NCI-H526 treated with DMSO at 0.1 percent for 48 hours (cell line): Measurements from ENCODE around the gene CFAP46.
"Not testable (repeated sequence)": the region's sequence is repeated elsewhere in the genome, so short reads cannot be mapped to it uniquely, and the experiment has no call there.

Experiments
- DNase-seq: peaks from one replicate; lab custom pipeline; 2025; lab: John Stamatoyannopoulos, UW

The CFAP46 gene

DNA sequence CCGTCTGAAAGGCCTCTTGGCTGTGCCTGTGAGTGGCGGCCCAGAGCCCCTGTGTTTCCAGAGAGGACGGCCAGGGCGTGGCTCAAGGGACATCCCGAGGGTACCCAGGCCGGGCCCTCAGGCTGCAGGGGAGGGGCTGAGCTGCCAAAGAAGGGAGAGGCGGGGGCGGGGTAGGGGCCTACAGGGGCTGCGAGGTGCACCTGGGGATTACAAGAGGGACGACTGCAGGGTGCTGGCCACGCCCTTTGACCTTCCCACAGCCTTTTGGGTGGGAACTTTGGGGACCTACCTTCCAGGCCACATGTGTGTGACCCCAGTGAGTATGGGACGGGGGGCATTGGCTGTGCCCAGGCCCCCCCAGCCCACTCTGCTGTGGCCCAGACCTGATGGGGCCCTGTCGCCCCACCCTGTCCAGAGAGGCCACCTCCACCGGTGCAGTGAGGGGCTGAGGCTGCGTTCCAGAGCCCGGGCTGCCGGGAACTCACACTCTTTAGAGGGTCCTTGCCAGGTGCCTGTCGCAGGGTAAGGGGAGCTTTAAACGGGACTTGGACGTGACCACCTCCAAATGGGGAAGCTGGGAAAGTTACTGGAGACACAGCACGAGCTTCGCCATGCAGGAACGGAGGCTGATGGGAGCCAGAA lies 137.5 kb downstream of the CFAP46 start:
- DNase-seq: no peak

DNA sequence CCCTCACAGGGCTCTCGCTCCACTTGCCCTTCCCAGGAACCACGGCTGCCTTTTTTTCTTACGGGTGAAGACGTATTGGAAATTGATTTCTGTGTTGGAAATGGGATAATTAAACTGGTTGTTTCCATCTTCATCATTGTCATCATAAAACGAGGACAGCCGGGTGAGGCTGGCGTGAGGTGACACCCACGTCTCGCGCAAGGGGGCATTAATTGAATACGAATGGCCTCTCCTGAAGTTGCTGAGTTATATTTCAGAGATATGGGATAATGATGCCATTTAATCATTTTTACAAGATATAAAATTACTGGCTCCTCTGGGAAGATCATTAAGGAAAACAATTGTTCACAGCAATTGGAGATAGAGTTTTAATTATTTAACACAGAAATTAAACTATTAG lies 138.1 kb downstream of the CFAP46 start:
- DNase-seq: no peak

DNA sequence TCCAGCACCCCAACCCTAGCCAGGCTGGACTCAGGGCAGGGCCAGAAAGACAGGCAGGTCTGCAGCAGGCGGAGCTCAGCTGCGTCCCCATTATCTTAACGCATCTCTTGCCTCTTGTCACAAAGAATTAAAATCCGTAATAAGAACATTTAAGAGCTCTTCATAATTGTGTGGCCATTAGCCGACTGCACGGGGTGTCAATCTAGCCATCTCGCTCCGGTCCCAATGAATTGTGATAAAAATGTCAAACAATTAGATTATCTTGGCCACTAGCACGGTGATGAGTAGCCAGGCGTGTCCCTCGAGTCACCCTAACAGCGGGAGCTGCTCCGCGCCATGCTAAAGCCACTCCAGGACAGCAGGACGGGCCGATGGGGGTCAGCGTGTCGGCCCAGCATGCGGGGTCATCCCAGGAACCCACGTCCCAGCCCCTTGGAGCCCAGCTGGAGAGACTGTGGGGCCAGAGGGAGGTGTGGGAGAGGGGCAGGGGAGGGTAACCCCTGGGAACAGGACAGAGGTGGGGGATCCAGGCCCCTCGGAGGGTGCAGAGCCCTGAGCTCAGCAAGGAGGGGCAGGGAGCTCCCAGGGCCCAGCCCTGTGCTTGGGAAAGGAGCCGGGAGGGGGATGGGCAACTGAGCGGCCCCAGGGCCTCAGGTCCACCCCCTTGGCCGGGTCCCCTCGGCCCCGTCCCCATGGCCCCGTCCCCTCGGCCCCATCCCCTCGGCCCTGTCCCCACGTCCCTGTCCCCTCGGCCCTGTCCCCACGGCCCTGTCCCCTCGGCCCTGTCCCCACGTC lies 138.8 kb downstream of the CFAP46 start:
- DNase-seq: no peak

DNA sequence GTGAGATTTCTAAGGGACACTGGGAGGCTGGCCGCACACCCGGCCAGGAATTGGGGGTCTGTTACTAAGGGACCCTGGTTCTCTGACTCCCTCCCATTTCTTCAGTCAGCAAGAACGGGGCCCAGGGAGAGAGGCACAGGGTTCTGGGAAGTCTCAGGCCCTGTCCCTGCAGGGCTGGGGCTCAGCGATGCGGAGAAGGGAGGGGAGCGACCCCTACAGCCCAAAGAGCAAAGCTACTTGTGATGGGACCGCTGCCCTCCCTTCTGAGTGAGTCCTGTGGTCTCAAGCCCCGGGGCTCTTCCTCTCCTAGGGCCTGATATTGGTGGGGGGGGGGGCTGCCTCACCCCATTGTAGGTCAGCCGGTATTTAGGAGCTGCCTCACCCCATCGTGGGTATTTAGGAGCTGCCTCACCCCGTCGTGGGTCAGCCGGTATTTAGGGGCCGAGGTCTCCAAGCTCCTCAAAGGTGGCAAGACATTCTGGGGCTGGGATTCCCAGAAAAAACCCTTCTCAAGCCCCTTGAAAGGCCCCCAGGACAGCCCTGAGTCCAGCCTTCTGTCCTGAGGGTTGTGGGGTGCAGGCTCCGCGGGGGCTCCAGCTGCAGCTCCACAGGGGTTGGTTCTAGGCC lies 139.6 kb downstream of the CFAP46 start:
- DNase-seq: no peak

DNA sequence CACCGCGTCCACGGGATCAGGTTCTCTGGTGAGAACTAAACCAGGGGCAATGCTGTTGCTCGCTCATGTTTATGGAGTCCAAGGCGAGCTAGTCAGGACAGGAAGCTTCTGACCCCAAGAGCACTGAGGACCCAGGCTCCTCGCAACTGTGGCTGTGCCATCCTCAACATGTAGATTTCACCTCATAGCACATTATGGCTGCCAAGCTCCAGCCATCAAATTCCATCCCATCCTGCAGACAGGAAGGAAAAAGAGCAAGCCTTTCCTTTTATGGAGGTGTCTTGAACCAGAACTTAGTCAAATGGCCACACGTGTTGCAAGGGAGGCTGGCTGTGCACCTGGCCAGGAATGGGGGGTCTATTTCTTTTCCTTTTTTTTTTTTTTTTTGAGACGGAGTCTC lies 140.3 kb downstream of the CFAP46 start:
- DNase-seq: no peak

DNA sequence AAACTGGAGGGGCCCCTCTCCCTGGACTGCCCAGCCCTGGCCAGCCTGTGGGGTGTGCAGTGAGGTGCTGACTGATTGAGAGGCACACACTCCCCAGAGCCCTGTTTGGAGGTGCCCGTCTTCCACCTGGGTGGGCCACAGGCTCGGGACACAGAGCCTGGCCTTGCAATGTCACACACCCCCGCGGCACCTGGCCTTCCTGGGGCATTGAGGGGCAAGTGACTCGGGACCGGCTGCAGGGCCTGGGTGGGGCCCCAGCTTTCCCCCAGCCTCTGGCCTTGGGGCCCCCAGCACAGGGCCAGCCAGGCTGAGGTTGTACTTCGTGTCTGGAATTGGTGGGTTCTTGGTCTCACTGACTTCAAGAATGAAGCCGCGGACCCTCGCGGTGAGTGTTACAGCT lies 142.5 kb downstream of the CFAP46 start:
- DNase-seq: no peak

DNA sequence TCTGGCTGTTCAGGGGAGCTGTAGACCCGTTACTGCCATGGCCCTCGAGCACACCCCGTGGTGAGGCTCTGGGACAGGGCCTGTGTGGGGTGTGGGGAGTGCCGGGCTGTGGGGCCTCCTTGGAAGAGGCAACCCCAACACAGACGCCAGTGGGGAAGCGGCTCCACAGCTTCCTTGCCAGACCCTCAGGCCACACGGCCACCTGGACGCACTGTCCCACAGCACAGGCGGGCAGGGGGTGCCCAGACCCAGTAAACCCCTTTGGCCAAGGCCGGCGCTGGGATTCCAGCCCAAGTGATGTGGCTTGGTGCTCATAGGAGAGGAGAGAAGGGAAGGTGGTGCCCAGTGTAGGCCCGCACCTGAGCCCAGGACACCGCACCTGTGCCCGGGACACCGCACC lies 143.5 kb downstream of the CFAP46 start:
- DNase-seq: no peak

DNA sequence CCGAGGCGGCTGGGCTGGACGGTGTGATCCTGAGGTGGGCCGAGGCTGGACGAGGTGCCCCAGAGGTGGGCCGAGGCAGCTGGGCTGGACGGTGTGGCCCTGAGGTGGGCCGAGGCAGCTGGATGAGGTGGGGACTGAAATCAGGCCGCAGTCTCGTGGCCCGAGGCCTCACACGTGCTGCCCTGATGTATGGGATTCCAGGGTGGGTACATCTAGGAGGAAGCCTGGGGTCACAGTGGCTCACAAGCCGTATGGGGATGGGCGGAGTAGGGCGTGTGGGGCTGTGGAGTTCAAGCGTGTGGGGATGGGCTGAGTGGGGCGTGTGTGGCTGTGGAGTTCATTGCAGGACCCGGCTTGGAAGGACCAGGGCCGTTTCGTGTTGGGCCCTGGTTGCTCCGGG lies 144.0 kb downstream of the CFAP46 start:
- DNase-seq: no peak

DNA sequence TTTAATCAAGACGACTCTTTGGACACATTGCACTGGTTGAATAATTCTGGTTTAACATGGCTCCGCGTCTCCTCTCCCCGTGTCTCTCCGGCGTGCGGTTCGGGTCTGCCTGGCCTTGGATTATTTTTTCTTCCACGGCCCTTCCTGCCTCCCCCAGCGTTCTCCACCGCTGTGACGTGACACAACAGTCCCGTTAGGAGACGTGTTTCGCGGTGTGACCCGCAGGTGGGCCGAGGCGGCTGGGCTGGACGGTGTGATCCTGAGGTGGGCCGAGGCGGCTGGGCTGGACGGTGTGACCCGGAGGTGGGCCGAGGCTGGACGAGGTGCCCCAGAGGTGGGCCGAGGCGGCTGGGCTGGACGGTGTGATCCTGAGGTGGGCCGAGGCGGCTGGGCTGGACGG lies 144.4 kb downstream of the CFAP46 start:
- not testable (repeated sequence) for DNase-seq

DNA sequence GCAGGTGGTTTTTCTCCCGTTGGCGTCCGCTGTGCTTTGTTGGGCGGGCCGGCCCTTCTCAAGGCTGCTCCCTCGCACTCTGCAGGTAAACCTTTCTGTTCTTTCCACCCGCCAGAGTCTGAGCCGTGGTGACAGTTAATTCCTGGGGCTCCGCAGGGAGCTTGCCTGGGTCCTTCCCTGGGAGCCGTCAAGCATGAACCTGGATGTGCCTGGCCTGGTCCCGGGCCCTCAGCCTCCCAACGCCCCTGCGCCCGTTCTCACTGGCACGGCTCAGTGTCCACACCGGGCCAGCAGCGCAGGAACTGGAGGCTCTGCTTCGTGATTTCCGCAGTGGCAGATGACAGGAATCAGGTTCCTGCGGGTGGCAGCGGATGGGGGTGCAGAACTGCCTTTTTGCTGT lies 145.5 kb downstream of the CFAP46 start:
- no peak for DNase-seq

DNA sequence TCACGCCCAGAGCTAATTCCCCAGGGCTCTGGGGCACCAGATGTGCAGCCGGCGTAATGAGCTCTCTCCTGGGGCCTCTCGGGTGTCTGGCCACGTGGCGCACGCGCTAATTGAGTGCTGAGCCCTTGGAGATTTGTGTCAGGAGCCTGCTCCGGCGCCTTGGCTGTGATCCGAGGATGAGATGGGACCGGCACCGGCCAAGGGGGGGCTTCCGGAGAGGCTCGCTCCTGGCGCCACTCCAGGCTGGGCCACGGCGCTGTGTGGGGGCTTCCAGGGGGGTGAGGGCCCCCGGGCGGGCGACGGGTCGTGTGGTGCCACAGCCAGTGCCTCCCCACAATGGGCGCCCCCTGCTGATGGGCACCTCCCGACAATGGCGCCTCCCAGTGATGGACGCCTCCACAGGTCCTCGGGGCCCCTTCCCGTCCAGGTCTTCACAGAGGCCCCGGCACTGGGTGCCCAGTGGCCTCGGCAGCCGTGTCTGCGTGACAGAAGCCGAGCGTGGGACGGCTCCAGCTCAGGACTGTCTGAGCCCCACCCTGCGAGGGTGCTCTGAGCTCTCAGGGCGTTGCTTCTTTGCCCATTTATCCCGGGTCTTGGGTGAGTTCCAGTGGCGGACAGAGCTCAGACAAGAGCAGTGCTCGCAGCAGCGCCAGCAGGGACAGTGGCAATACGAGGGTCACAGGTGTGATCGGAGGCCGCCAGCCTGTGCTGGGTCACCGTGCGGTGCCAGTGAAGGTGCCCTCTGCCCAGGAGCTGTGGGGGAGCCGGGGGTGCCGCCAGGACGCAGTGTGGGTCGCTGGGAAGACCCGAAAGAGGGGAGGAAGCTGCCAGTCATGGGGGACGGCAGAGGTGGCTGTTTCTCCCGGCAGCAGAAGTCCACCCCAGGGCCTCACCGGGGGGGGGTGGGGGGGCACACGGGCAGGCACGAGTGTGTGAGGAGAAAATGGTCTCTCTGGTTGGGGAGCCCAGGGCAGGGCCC lies 148.2 kb downstream of the CFAP46 start:
- DNase-seq: peak; percentile 10

DNA sequence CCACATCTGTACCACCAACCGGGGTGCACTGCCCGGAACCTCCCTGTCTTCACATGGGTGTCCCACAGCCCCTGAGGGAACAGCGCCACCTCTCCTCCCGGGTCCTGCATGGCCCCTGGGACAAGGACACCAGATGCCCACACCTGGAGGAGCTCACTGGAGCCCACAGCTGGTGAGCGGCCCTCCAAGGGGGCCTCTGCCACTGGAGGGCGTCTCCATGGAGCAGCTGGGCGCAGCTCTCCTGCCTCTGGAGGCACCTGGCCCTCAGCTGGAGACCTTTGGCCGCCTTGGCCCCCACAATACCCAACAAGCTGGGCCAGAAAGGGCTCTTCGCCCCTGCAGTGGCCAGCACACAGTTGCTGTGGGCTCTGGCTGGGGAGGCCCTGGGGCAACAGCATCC lies 149.2 kb downstream of the CFAP46 start:
- no peak for DNase-seq

DNA sequence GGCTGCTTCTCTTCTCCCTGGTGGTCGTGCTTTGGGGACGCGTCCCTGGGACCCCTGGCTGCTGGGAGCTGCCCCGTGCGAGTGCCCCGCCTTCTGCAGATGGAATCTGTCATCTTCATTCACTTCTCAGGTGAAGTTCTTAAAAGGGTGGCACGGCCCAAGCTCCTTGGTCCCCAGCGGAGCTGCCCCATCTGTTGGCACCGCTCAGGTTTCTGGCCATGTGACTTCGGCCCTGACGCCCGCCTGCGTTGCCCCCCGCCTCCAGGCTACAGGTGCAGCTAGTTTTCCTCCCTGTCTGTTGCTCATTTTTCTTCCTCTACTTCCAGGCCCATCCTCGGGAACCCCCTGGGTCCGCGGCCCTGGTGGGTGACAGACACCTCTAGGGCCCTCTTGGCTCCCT lies 149.6 kb downstream of the CFAP46 start:
- DNase-seq: no peak

DNA sequence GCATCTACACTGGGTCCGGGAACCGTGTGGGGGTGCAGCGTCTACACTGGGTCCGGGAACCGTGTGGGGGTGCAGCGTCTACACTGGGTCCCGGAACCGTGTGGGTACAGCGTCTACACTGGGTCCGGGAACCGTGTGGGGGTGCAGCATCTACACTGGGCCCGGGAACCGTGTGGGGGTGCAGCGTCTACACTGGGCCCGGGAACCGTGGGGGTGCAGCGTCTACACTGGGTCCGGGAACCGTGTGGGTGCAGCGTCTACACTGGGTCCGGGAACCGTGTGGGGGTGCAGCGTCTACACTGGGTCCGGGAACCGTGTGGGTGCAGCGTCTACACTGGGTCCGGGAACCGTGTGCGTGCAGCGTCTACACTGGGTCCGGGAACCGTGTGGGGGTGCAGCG lies 150.3 kb downstream of the CFAP46 start:
- not testable (repeated sequence) for DNase-seq

DNA sequence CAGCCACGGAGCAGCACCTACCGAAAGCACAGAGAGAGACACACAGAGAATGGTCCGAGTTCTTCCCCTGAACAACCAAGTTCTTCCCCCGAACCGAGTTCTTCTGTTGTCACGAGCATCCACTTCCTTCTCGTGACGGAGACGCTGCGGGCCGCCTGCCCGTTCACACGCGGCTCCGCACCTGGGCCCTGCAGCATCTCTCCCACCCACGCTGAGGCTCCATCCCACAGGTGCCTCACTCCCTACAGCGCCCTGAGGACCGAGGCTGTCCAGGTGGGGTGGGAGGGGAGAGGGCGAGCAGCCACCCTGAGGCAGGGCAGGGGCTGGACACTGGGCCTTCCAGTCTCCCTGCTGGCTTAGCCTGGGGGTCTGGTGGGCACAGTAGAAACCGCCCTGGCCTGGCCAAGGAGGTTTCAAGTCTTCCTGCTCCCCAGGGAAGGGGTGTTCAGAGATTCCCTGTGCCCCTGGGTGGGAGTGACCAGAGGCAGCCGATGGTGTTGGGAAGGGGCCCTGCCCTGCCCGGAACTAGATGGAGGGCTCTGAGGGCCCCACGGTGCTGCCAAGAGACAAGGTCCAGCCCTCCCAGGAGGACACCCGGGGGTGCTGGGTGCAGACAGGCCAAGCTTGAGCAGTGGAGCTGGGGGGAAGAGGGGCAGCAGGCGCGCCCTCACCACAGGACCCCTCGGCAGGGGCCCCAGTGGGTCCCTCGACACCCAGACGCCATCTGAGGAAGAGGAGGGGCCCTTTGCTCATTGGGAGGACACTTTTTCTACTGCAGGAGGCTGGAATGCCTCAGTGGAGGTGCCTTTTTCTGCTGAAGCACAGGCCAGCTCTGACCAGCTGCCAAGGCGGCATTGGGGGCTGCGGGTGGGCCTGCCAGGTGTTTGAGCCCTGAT lies 151.2 kb downstream of the CFAP46 start:
- no peak for DNase-seq

DNA sequence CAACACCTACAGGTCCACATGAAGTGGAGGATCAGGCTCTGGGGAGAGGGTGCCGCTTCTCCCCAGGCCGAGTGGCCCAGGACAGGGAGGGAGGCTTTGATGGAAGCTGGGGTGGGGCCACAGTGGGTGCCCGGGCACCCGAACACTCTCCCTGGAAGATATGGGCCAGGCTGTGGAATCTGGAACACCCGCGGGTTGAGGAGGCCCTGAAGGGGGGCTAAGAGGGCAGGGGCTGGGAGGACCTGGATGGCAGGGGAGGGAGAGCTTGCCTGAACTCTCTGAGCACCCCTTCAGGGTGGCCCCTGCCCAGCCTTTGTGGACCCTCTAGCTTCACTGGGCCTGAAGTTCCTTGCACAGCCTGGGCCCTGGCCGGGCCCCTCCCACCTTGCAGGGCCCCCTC lies 151.9 kb downstream of the CFAP46 start:
- DNase-seq: no peak

DNA sequence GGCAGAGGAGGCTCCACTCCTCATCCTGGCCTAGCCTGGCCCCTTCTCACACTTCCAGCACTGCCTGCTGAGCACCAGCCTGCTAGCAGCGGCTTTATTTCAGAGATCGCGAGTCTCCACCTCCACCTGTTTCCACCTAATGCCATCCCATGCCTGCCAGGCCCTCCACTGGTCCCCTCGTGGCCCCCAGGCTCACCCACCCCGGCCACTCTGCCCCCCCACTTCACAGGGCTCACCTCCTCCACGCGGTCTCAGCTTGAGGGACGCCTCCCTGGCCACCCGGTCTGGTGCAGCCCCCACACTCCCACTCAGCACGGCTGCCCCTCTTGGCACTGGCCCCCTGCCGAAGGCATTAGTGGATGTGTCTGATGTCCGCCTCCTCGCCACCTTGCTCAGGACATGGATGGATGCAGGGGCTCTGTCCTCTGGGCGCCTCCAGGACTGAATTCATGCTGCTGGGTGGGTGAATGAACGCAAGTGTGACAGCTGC lies 152.7 kb downstream of the CFAP46 start:
- no peak for DNase-seq

DNA sequence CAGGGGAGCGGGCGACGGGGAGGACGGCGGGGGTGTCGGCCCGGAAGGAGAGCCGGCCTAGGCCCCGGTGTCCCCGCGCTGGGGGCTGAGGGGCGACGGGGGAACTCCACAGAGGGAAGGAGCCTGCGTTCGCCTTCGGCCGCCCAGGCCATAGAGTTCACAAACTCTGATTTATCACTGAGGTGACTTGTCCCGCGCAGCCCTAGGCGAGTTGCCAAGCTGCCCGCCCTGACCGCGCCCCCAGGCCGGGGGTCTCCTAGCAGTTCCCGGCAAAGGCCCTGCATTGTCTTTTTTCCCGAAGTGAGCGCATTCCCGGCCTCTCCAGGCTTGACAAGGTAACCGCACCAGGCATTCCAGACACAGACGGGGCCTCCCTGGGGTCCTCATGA lies 153.5 kb downstream of the CFAP46 start:
- no peak for DNase-seq

DNA sequence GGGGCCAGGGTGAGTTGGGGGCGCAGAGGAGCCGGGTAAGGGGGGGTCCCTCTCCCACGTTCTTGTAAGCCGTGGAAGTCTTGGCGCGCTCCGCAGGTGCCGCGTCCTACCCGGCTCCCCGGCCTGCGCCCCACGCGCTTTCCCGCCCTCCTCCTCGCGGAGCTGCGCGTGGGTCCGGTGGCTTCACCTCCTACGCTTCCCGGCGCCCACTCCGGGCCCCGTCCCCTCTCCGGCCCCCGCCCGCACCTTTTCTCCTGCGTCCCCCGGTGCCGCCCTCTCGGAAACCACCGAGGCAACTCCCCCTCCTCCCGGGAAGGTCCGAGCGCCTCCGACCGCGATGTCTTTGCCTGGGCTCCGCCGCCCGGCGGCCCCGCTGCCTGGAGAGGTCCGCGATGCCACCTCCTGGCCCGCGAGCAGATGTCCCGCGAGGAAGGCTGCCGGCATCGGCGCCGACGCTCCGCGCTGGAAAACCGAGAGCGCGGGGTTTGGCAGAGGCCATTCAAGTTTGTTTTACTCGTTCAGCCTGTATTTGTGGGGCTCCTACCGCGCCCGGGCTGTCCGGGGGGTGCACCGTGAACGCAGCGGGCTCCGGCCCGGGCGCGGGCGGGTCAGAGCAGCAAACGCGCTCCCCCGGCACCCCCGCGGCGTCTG lies 154.1 kb downstream of the CFAP46 start:
- DNase-seq: no peak

DNA sequence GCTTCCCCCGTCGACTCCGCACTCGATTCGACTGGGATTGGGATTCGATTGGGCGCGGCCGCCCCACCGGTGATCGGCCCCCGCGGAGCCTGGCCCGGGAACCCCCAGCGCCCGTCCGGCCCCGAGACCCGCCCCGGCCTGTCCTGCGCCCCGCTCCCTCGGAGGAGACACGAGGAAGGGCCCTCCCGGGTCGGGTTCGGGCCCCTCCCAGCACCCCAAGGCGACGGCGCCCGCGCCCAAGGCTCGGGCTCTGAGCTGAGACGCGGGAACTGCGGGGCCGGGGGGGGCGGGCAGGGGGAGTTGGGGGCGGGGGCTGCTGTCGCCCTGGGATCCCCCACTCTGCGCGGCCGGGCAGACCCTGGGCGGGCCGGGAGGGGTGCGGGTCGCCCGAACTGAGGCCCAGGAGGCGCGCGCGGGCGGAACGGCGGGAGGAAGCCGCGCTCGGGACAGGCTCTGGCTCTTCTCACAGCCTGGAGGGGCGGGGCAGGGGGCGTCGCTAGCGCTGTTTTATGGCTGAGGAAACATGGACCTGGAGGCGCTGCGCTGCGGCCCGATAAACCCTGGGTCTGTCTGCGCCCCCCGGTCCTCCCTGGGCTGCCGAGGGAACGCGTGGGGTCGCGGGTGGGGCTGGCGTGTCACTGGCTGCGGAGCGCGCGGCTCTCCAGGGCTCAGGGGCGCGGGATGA lies 154.7 kb downstream of the CFAP46 start:
- DNase-seq: no peak
